Epithelial cell of proximal tubule (primary cell): Measurements from ENCODE around the gene MARCHF6. TPM values are rescaled to one million over a fixed set of nuclear protein-coding genes. Genes with fewer than 3 reads are reported as not detected.
"Not testable (repeated sequence)": the region's sequence is repeated elsewhere in the genome, so short reads cannot be mapped to it uniquely, and the experiment has no call there.

ENCODE experiments used
- DNase-seq: peaks from one replicate; pipeline ENCODE4 v3.0.0-alpha.2; 2011; ENCODE audit warnings: low read depth
- H3K4me3 ChIP-seq: 2 replicates; pipeline ENCODE4 v1.5.1; 2011; ENCODE audit warnings: low read depth, mild to moderate bottlenecking, low read length
- total RNA-seq: library from RNA; depleted of rRNA; stranded (reverse); fragments of >200 nt; gene quantifications from 2 replicates; pipeline ENCODE4 v1.2.3, GENCODE V29; 2015
- TF ChIP-seq, protein P1 (sequence below): conservative IDR thresholded peaks from 2 replicates; pipeline ENCODE4 v1.5.1; 2012; ENCODE audit warnings: low read depth, mild to moderate bottlenecking, low read length

Gene MARCHF6
- total RNA-seq, 1 donor from 2014 or later: 27.0 TPM

DNA sequence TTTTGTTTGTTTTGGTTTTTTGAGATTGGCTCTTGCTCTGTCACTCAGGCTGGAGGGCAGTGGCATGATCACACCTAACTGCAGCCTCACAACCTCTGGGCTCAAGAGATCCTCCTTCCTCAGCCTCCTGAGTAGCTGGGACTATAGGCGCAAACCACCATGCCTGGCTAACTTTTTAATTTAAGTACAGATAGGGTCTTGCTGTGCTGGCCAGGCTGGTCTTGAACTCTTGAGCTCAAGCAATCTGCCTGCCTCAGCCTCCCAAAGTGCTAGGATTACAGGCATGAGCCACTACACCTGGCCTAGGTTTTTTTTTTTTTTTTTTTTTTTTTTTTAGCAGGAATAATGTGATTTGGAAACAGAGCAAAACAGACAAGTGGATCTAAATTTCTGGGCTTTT, 37.6 kb downstream of the MARCHF6 start:
- no peak for DNase-seq
- TF ChIP-seq, protein P1, sequence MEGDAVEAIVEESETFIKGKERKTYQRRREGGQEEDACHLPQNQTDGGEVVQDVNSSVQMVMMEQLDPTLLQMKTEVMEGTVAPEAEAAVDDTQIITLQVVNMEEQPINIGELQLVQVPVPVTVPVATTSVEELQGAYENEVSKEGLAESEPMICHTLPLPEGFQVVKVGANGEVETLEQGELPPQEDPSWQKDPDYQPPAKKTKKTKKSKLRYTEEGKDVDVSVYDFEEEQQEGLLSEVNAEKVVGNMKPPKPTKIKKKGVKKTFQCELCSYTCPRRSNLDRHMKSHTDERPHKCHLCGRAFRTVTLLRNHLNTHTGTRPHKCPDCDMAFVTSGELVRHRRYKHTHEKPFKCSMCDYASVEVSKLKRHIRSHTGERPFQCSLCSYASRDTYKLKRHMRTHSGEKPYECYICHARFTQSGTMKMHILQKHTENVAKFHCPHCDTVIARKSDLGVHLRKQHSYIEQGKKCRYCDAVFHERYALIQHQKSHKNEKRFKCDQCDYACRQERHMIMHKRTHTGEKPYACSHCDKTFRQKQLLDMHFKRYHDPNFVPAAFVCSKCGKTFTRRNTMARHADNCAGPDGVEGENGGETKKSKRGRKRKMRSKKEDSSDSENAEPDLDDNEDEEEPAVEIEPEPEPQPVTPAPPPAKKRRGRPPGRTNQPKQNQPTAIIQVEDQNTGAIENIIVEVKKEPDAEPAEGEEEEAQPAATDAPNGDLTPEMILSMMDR: no peak
- H3K4me3 ChIP-seq: no peak overlapping the region

DNA sequence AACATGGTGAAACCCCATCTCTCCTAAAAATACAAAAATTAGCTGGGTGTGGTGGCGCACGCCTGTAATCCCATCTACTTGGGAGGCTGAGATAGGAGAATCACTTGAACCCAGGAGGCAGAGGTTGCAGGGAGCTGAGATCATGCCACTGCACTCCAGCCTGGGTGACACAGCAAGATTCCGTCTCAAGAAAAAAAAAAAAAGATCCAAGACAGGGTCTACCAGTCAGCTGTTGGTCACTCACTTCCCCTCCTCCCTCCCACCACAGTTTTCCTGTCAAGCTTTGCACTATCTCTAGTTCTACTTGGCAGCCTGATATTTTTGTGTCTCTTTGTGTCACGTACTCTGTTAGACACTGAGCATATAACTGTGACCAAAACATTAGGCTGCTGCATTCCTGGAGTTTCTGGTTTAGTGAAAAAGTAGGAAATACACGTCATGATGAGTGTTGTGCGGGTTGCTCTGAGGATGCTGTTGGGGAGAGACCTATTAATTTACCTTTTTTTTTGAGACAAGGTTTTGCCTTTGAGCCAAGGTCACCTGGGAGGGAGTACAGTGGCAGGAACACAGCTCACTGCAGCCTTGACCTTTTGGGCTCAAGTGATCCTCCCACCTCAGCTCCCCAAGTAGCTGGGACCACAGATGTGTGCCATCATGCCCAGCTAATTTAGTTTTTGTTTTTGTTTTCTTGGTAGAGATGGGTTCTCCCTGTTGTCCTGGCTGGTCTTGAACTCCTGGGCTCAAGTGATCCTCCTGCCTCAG, 39.3 kb downstream of the MARCHF6 start:
- not testable (repeated sequence) for DNase-seq, H3K4me3 ChIP-seq

DNA sequence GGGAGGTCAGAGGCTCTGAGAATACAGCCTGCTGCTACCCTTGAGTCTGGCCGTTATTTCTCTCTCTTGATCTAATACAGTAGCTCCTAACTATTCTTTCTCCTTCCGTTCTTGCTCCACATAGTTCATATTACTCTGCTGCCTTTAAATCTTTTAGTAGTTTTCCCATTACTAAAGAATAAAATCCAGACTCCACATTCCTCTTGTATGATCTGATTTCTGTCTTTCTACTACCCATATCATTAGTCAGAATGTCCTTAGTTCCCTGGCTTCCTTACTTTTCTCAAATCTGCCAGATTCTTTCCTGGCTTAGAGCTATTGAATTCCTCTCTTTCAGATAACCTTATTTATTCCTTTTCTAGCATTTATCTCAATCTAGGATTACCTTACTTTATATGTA, 40.0 kb downstream of the MARCHF6 start:
- H3K4me3 ChIP-seq: no peak overlapping the region
- no peak for DNase-seq
- TF ChIP-seq, protein P1: no peak

DNA sequence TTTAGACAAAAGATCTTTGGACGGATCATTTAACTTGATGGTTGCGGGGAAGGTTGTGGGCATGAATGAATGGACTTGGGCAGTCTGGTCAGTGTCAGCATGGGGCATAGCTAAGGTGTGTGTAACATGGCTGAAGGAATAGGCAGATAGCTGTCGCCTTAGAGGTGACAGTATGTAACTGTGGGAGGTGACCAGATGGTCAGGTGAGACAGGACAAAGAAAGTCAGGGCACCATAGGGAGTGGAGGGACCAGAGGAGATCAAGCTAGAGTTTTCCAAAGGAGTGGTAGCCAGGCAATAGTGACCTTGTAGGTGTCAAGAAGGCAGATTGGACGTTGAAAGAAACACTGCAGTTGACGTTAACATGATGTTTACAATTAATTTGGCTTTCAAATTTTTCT, 43.1 kb downstream of the MARCHF6 start:
- DNase-seq: no peak
- no peak overlapping the region for H3K4me3 ChIP-seq
- TF ChIP-seq, protein P1: no peak

DNA sequence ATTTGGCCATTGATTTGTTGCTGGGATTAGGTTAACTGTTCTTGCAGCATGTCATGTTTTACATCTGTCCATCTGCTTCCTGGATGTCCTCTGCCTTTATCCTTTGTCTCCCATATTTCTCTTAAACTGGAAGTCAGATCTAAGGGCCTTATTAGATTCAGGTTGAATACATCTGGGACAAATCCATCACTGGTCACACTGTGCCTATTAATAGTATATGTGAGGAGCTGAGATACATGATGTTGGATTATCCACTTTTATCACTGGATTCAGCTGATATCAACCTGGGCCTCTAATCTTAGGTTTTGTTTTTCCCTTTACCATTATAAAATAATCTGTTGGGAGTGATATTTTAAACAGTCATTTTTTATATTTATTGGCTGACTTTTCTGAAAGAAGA, 46.3 kb downstream of the MARCHF6 start:
- TF ChIP-seq, protein P1: no peak
- no peak overlapping the region for H3K4me3 ChIP-seq
- DNase-seq: no peak

DNA sequence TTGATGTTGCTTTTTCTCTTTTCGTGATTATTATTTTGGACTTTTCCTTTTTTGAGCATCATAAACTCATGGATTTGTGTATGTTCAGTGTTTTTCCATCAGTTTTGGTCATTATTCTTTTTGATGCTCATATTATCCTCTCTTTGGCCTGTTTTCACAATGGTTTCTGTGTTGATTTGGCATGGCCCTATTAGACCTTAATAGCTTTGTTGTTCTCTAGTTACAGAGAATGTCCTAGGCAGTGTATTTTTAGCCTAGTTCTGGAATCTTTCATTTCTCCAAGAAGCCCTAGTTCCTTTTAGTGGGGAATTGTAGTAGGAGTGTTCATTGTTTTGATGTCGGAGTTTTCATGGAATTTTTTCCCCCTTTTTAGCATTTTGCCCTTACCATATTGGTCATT, 46.9 kb downstream of the MARCHF6 start:
- DNase-seq: no peak
- H3K4me3 ChIP-seq: no peak overlapping the region
- TF ChIP-seq, protein P1: no peak

DNA sequence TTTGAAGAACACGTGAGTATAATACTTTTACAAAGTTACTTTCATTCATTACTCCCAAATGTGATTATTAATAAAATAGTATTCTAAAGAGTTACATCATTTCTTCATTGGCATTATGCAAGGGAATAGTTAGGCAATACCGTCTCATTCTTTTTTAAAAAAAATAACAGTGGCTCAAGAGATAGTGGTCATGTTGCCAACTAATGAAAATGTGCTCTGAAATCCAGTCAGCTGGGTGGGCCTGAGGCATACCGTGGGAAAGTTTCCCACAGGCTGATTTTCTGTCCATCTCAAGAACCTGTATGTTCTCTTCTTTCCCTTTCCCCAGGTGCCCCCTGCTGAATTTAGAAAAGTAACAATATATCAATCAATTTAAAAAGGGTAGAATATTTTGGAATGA, 47.3 kb downstream of the MARCHF6 start:
- no peak for DNase-seq
- TF ChIP-seq, protein P1: no peak
- no peak overlapping the region for H3K4me3 ChIP-seq

DNA sequence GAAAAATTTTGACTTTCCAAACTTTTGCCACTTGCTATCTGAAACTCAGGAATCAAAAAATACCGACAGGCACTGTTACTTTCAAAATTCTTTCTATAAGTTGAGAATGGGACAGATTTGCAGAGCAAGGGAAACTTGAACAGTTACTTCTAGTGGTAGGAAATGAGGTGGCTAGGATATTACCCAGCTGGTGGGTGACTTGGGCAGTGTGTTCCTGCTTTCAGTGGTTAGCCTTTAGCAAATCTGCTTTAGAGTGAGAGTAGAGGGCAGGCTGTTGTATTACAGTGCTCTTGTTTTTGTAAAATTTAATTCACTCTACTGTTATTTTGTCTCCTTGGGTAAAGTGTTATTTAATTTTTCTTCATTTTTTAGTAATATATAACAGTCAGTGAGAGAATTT, 48.0 kb downstream of the MARCHF6 start:
- DNase-seq: no peak
- TF ChIP-seq, protein P1: no peak
- H3K4me3 ChIP-seq: no peak overlapping the region
